HG03575 (cell line): ENCODE results near the gene ASGR2.
"Not testable (repeated sequence)": the region's sequence is repeated elsewhere in the genome, so short reads cannot be mapped to it uniquely, and the experiment has no call there.

Source experiments
- ATAC-seq: cut with Tn5 transposase; IDR thresholded peaks from one replicate; pipeline ENCODE4 v1.9.1; 2021; ENCODE audit not compliant: unreplicated experiment, insufficient number of reproducible peaks, low FRiP score; ENCODE audit errors: extremely low read depth

ASGR2 gene

DNA sequence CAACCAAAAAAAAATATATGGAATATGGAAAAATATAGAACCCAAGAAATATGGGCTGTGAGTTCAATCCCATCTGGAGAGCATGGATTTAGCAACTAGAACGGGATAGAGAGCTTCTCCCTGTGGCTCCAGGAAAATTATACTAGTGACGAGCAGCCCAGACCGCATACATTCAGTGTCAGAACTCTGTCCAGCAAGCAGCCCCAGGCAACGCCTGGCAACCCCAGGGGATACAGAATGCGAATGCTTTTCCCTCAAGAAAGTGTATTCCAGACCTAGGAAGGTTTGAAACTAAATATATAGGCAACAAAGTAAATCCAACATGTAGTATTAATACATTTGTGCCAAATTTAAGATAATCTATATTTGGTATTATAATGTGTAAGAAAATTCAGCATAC, 13.5 kb upstream of the ASGR2 start:
- ATAC-seq: no peak

- not testable (repeated sequence) for ATAC-seq
Measured at GRCh38 chr17:7127501-7127900, 12.9 kb upstream of the ASGR2 start.

- not testable (repeated sequence) for ATAC-seq
Measured at GRCh38 chr17:7126386-7126785, 11.8 kb upstream of the ASGR2 start.

- ATAC-seq: no peak
Measured at GRCh38 chr17:7124923-7125322, 10.3 kb upstream of the ASGR2 start.

DNA sequence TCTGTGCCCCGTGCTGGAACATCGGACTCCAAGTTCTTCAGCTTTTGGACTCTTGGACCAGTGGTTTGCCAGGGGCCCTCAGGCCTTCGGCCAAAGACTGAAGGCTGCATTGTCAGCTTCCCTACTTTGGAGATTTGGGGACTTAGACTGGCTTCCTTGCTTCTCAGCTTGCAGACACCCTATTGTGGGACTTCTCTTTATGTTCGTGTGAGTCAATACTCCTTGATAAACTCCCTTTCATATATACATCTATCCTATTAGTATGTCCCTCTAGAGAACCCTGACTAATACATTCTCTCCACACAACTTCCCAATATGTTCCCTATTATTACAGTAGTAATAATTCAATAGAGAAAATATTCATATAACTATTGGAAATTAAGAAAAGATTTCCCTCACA, 9.2 kb upstream of the ASGR2 start:
- no peak for ATAC-seq

DNA sequence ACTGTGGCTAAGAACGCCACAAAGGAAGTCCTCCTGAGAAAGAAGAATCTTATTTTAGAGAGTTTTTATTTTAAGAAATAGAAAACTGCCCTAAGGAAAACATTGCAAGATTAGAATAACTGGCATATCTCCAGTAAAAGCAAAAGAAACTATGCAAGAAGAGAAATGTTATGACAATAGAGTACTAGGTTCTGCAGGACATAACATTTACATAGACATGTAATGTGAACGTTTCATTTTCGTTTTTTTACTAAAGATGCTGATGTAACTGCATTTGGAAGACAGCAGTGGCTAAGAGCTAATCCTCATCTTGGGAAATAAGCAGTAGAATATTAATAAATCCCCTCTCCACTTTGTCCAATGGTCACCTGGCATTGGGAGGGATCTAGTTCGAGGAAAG, 7.8 kb upstream of the ASGR2 start:
- ATAC-seq: no peak

DNA sequence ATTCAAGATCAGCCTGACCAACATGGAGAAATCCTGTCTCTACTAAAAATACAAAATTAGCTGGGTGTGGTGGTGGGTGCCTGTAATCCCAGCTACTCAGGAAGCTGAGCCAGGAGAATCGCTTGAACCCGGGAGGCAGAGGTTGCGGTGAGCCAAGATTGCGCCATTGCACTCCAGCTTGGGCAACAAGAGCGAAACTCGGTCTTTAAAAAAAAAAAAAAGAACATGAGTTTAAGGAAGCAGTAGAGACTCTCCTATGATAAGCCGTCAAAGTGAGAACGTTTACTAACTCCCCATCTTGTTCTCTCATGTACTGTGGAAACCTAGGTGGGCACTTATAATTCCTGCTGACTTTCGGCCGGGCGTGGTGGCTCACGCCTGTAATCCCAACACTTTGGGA, 6.0 kb upstream of the ASGR2 start:
- not testable (repeated sequence) for ATAC-seq

DNA sequence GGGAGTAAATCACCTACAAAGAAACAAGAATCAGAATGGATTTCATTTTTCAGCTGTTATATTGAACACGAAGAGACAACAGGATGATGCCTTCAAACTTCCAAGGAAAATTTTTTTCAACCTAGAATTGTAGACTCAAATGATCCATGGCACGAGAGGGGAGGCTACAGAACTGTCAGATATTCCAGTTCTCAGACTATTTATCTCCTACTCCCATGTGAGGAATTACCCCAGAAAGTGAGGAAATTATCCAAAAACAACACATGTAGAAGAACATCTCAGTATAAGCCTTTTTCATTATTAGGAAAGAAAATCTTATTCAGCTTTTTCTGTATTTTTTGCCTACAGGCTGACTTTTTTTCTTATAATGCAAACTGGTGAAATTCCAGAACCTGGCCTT, 5.5 kb upstream of the ASGR2 start:
- no peak for ATAC-seq

DNA sequence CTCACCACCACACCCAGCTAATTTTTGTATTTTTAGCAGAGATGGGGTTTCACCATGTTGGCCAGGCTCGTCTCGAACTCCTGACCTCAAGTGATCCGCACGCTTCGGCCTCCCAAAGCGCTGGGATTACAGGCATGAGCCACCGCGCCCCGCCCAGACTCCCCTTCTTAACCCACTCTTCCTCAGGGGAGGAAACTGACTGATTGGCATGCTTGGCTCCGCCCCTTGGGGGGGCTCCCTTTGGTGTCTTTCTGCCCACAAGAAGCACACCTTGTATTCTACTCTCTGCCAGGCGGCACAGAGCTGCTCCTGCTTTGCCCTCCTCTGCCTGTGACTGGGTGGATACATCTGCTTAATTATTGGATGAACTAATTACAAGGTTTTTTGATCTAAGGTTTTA, 4.7 kb upstream of the ASGR2 start:
- no peak for ATAC-seq

GRCh38 chr17:7114875-7115614, 423 bp upstream of the ASGR2 start:
- no peak for ATAC-seq

DNA sequence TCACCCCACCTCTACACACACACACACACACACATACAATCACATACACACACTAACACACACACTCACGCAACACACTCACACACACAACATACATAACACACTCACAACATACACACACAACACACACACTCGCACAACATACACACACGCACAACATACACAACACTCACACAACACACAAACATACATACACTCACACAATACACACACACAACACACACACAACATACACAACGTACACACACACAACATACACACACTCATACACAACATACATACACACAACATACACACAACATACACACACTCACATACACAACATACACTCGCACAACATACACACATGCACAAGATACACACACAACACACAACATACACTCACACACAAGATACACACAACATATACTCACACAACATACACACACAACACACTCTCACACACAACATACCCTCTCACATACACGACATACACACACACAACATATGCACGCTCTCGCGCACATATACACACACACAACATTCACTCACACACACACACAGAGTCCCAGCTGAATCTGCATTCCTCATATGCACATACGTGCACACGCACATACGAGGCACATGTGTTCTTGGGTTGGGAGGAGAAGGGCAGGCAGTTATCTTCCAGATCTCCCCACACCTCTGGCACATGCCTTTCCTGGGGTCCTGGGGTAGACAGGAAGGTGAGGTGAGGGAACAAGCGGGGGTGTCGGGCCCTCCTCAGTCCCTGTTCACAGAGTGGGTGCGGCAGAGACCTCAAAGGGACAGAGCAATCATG, 1.1 kb downstream of the ASGR2 start:
- no peak for ATAC-seq

GRCh38 chr17:7112510-7113108, 2.0 kb downstream of the ASGR2 start:
- ATAC-seq: no peak

GRCh38 chr17:7111784-7112509, 2.7 kb downstream of the ASGR2 start:
- ATAC-seq: no peak

GRCh38 chr17:7110617-7111306, 3.9 kb downstream of the ASGR2 start:
- no peak for ATAC-seq

GRCh38 chr17:7109461-7110322, 4.9 kb downstream of the ASGR2 start:
- ATAC-seq: no peak

- no peak for ATAC-seq
Measured at GRCh38 chr17:7108981-7109380, 5.6 kb downstream of the ASGR2 start.

GRCh38 chr17:7108560-7108925, 6.1 kb downstream of the ASGR2 start:
- no peak for ATAC-seq
